GM12891 (cell line): Measurements from ENCODE around the gene ATG5.

Experiments
- DNase-seq: peaks from one replicate; pipeline ENCODE4 v3.0.0; 2011; ENCODE audit warnings: low spot score; ENCODE audit not compliant: insufficient read length
- FAIRE-seq: peaks from 2 replicates; lab custom pipeline; 2011; peaks lifted over from hg19 to GRCh38; lab: Jason Lieb, UNC
- PAX5 ChIP-seq: IDR thresholded peaks from 2 replicates; pipeline ENCODE4 v1.6.1; 2011; ENCODE audit warnings: low read length, moderate library complexity, mild to moderate bottlenecking; ENCODE audit not compliant: insufficient read depth, severe bottlenecking
- POLR2A ChIP-seq: IDR thresholded peaks from 2 replicates; pipeline ENCODE4 v1.6.1; 2011; ENCODE audit warnings: low read depth, low read length, control low read depth
- POLR2AphosphoS5 ChIP-seq: IDR thresholded peaks from 2 replicates; pipeline ENCODE4 v1.6.1; 2011; ENCODE audit warnings: low read depth, low read length, control low read depth
- POU2F2 ChIP-seq: IDR thresholded peaks from 2 replicates; pipeline ENCODE4 v1.6.1; 2011; ENCODE audit warnings: low read depth, mild to moderate bottlenecking, control low read depth, low read length, moderate library complexity
- SPI1 ChIP-seq: IDR thresholded peaks from 2 replicates; pipeline ENCODE4 v1.6.1; 2011; ENCODE audit warnings: low read depth, low read length, control low read depth
- TAF1 ChIP-seq: IDR thresholded peaks from 2 replicates; pipeline ENCODE4 v1.6.1; 2011; ENCODE audit warnings: low read depth, low read length, control low read depth

ATG5 gene

DNA sequence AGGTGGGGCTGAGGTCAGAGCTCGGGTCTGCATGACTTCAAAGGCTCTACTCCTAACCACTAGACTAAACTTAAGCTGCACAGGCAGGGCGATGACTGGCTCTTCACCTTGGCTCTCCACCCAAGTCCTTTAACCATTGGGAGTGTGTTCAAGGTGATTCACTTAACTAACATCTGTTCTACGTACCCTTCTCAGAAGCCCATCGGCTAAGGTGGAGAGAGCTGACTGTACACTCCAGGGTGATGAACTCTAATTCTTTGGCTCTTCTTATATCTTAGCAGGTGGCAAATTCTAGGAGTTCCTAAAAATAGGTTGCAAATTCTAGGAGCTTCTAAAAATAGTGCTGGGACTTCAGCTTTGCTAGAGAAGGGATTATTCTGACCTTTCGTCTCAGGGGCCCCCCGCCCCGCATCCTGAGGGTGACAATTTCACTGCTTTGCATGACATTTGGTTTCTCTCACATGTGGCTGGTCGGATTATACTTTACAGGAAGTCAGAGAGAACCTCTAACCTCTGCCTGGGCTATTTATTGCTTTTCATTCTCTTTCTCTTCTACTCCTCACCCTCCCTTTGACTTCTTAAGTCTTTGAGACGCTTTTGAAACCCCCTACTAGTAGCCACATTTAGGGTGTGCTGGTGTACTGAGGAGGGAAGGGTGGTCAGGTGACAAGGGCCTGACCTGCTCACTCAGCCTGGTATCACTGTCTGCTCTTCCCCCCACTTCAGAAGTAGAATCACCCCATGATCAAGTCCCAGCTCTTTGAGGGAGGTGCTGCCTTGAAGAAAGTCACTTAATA is 183.9 kb downstream of the ATG5 start:
- no peak for DNase-seq
- peak; percentile 71 for FAIRE-seq
- TF ChIP-seq POLR2A, result no peak
- TF ChIP-seq PAX5, result no peak
- peak; percentile 74; the same call in 1 of the 2 replicates for TF ChIP-seq POU2F2
- peak; percentile 18; the same call in 1 of the 2 replicates for TF ChIP-seq SPI1

DNA sequence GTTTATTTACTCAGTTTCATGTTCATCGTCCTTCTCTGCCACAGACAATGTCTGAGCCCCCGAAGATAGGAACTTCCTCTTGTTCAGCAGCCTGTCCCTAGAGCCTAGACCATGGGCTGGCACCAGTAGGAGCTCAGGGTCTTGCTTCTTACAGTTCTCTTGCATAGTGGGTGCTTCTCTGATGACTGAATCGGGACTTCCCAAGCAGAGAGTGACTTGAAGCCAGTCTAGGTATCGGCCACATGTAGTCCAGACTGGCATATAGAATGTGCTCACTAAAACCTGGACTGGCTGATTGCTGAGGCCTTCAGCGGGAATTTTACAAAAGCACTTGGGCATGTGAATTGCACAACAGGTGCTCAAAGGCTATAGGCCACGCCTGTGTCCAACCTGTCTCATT is 187.4 kb downstream of the ATG5 start:
- DNase-seq (no peak), FAIRE-seq (no peak)
- no peak for TF ChIP-seq POLR2AphosphoS5
- TF ChIP-seq PAX5, result no peak
- TF ChIP-seq POLR2A, result no peak
- no peak for TF ChIP-seq POU2F2
- TF ChIP-seq SPI1, result no peak
- TF ChIP-seq TAF1, result no peak

DNA sequence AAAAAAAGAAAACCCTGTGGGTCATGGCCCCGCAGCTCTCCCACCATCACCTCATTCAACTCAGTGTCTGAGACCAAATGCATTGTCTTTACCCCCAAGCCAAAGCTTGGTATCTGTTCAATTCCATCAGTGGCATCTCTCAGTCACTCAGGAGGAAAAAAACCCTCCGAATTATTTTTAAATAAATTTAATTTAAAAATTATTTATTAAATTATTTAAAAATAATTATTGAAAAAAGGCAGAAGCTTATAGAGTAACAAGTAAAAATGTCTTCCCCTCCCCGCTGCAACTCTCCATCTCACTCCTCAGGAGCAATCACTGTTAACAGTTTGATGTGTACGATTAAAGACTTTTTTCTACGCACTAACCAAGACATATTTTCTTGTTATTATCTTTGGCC is 188.7 kb downstream of the ATG5 start:
- FAIRE-seq (no peak), DNase-seq (no peak)
- TF ChIP-seq POU2F2 (no peak), POLR2A (no peak), SPI1 (no peak), PAX5 (no peak), TAF1 (no peak), POLR2AphosphoS5 (no peak)

DNA sequence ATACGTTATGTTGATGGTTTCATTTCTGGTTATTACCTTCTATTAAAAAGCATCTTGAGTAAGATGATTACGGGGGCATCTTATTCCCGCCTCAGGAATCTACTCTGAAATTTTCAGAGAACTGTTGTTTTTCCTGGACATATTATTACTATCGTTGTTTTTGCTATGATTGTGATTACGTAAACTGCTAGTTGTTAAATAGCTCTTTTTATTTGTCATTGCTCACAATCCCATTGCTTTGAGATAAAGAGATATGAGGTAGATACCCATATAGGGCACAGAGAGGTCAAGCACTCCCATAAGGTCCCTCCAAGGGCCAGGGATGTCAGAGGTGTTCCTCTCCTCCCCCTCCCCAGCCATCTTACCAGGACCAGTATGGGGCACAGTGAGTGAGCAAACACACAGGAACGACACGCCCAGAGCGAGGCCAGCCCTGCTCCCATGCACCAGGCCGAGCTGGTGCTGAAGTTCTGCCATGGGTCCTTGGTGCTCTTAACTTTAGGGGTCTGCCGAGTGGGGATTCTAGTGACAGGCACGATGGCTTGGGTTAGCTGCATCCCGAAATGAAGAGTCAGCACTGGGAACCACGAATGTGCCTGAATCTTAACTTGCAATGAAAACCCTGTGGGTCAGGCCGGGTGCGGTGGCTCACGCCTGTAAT is 189.5 kb downstream of the ATG5 start:
- TF ChIP-seq SPI1, result no peak
- no peak for TF ChIP-seq POLR2A
- TF ChIP-seq PAX5, result no peak
- no peak for TF ChIP-seq TAF1
- TF ChIP-seq POLR2AphosphoS5, result no peak
- no peak for TF ChIP-seq POU2F2
- DNase-seq, result no peak
- FAIRE-seq, result no peak

DNA sequence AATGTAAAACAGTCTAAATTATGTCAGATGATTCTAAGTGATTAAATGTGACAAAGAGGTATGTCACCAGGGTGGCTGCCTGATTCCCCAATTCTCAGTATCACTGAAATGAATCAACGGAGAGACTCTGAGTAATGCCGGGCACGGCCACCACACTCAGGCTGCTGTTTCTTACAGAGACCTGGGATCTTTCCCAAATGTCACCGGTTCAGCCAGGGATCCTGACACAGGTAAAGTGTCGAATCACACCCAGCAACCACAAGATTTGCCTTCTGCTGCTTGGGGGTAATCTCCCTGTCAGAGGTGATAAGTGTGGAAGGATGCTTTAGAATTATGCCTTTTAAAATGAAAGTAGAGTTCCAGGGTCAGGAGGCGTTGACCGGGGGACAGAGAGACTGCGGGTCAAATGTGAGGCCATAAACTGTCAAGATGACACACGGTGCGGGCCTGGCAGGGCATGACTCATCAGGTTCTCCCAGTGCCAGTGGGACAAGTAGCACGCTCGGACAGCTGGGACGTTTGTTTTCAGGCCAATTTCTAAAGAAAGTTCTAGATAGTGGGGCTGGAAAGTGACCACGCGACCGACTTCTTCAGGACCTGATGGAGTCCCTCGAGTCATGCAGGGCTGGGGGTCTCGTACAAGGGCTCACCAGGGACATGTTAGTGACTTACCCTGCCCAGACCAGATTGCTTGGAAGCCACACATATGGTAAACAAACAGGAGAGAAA is 190.5 kb downstream of the ATG5 start:
- no peak for DNase-seq
- no peak for FAIRE-seq
- TF ChIP-seq POU2F2, result no peak
- TF ChIP-seq PAX5, result no peak
